Ascending aorta (tissue), 2 donors: Measurements from ENCODE around the gene STON2. TPM values are rescaled to one million over a fixed set of nuclear protein-coding genes. Genes with fewer than 3 reads are reported as not detected.
A peak's percentile ranks its signal among the peaks of the same experiment; 100 is the strongest.

Experiments used
- DNase-seq, 2 donors: peaks; one replicate each; pipeline ENCODE4 v3.0.0-alpha.2; 2019; ENCODE audit warnings: low spot score in 2 of 2
- H3K27ac ChIP-seq, 2 donors: fragments of 200-600 bp; sonication (generic); one replicate each; pipeline ENCODE4 v1.5.1; 2016 to 2017; ENCODE audit warnings: mild to moderate bottlenecking in 1 of 2
- H3K27me3 ChIP-seq: fragments of 200-600 bp; sonication (generic); one replicate; pipeline ENCODE4 v1.5.1; 2017
- H3K36me3 ChIP-seq, 2 donors: fragments of 200-600 bp; sonication (generic); one replicate each; pipeline ENCODE4 v1.5.1; 2016
- H3K4me1 ChIP-seq, 2 donors: fragments of 200-600 bp; sonication (generic); one replicate each; pipeline ENCODE4 v1.5.1; 2016 to 2017; ENCODE audit warnings: mild to moderate bottlenecking in 1 of 2
- H3K4me3 ChIP-seq, 2 donors: fragments of 200-600 bp; sonication (generic); one replicate each; pipeline ENCODE4 v1.5.1; 2016 to 2017; ENCODE audit warnings: mild to moderate bottlenecking in 1 of 2
- H3K9me3 ChIP-seq, 2 donors: fragments of 200-600 bp; sonication (generic); one replicate each; pipeline ENCODE4 v1.5.1; 2016
- intact Hi-C: fragments of 100-400 bp; cut with DNase I; formaldehyde crosslinking; loops from one replicate; pipeline ENCODE4 v1.15.1; 2023
- total RNA-seq: library from RNA; depleted of rRNA; stranded (reverse); fragments of >200 nt; gene quantifications from one replicate; pipeline ENCODE4 v1.1.0, GENCODE V29; 2016
- TF ChIP-seq, protein P1 (sequence below), 3 experiments: fragments of 200-600 bp in 2 of 3; fragments of 450-650 bp in 1 of 3; sonication (generic) in 2 of 3; IDR thresholded peaks; one replicate each; pipeline ENCODE4 v1.5.1; 2016 to 2019; ENCODE audit warnings: antibody characterized with exemption in 3 of 3, mild to moderate bottlenecking in 1 of 3, moderate library complexity in 1 of 3

STON2 gene
- total RNA-seq, 1 donor from 2014 or later = 54.0 TPM

DNA sequence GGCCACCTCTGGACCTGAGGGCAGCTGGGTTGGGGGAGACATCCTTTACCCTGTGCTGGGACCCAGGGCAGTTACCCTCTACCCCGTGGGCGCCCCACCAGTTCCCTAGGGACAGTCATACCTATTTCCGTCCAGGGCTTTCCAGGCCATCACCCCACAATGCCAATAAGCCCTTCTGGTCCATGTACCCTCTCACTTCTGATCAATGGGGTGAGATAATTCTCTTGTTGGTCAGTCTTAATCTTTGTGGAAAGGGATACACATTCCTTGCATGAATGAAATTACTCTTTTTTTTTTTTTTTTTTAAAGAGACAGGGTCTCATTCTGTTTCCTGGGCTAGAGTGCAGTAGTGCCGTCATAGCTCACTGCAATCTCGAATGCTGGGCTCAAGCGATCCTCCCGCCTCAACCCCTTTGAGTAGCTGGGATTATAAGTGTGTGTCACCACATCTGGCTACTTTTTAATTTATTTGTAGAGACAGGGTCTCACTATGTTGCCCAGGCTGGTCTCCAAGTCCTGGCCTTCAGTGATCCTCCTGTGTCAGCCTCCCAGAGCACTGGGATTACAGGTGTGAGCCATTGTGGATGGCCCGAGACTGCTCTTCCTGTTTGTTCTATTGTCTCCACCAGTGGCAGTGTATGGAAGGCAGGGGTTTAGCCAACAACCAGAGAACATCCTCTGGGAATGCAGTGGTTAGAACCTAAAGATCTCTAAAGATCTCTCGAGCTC, 46.3 kb upstream of the STON2 start:
- no peaks in the 10 kb centered on the region for H3K9me3 ChIP-seq
- H3K27ac ChIP-seq = no peak overlapping the region
- intact Hi-C loops = no loop called here
- no peak overlapping the region for H3K4me3 ChIP-seq
- peaks cover 0 to 5% of the 10 kb centered on the region in 2 donors for H3K4me1 ChIP-seq
- H3K27me3 ChIP-seq = no peaks in the 10 kb centered on the region
- no peaks in the 10 kb centered on the region for H3K36me3 ChIP-seq
- TF ChIP-seq, protein P1, sequence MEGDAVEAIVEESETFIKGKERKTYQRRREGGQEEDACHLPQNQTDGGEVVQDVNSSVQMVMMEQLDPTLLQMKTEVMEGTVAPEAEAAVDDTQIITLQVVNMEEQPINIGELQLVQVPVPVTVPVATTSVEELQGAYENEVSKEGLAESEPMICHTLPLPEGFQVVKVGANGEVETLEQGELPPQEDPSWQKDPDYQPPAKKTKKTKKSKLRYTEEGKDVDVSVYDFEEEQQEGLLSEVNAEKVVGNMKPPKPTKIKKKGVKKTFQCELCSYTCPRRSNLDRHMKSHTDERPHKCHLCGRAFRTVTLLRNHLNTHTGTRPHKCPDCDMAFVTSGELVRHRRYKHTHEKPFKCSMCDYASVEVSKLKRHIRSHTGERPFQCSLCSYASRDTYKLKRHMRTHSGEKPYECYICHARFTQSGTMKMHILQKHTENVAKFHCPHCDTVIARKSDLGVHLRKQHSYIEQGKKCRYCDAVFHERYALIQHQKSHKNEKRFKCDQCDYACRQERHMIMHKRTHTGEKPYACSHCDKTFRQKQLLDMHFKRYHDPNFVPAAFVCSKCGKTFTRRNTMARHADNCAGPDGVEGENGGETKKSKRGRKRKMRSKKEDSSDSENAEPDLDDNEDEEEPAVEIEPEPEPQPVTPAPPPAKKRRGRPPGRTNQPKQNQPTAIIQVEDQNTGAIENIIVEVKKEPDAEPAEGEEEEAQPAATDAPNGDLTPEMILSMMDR (IDR thresholded peaks at IDR 0.05) = no peak
- DNase-seq = no peak

DNA sequence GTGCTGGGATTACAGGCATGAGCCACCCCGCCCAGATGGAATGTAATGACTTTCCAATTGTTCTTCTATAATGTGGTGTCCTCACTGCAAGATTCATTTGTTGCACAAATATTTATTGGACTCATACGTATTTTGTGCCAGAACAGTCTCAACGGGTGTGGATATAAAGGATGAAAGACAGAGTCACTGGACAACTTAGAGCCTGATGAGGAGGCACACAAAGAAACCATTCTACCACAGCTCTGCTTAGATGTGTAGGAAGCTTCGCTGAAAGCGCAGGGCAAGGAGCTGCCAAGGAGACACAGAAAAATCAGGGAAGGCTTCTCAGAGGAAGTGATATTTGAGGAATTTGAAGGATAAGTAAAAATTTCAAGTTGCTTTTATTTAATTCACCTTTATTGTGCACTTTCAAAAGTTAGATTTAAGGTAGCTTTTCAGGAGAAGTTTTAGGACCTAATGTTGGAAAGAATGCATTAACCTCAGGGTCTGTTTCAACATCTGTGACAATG, 41.6 kb upstream of the STON2 start:
- peaks cover 0 to 2% of the 10 kb centered on the region in 2 donors for H3K4me1 ChIP-seq
- intact Hi-C loops = no loop called here
- no peak for DNase-seq

DNA sequence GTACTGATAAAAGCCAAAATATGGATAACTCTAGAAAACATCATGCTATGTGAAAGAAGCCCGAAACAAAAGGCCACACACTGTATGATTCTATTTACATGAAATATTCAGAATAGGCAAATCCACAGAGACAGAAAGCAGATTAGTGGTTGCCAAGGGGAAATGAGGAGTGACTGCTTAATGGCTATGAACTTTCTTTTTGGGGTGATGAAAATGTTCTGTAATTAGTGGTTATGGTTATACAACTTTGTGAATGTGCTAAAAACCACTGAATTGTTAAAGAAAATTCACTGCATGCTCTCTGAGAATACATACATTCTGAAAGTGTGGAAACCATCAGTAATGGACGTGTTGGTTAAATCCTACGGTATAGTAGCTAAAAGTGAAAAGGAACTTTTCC, 39.9 kb upstream of the STON2 start:
- no peak for DNase-seq
- H3K4me1 ChIP-seq = peaks cover 0 to 6% of the 10 kb centered on the region in 2 donors
- no peaks in the 10 kb centered on the region for H3K9me3 ChIP-seq
- TF ChIP-seq, protein P1 (IDR thresholded peaks at IDR 0.05) = no peak
- H3K36me3 ChIP-seq = no peaks in the 10 kb centered on the region
- H3K27ac ChIP-seq = no peak overlapping the region
- intact Hi-C loops = no loop called here
- no peak overlapping the region for H3K4me3 ChIP-seq
- H3K27me3 ChIP-seq = no peaks in the 10 kb centered on the region

More for the DNA sequence above, 41.6 kb upstream of the STON2 start:
- H3K27ac ChIP-seq = no peak overlapping the region
- no peaks in the 10 kb centered on the region for H3K27me3 ChIP-seq
- H3K4me3 ChIP-seq = no peak overlapping the region
- no peaks in the 10 kb centered on the region for H3K9me3 ChIP-seq
- H3K36me3 ChIP-seq = no peaks in the 10 kb centered on the region
- TF ChIP-seq, protein P1 (IDR thresholded peaks at IDR 0.05) = no peak

DNA sequence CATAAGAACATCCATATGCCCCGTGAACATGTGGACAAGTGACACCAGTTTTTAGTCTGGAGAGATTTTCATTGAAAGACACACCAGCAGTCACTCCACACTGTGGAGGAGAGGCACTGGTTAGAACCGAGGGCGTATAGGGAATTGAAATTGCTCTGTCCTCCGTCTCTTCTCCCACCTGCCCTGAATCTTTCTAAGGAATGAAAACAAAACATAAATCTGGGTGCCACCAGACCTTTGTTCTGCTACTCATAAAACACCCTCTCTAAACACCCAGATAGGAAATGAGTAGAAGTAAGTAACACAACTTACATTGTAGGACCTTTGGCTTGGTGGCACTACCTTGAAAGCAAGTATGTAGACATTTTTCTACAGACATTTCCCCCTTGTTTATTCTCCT, 37.1 kb upstream of the STON2 start:
- Histone ChIP-seq H3K27ac (no peak overlapping the region), H3K4me3 (no peak overlapping the region)
- intact Hi-C loops = no loop called here

DNA sequence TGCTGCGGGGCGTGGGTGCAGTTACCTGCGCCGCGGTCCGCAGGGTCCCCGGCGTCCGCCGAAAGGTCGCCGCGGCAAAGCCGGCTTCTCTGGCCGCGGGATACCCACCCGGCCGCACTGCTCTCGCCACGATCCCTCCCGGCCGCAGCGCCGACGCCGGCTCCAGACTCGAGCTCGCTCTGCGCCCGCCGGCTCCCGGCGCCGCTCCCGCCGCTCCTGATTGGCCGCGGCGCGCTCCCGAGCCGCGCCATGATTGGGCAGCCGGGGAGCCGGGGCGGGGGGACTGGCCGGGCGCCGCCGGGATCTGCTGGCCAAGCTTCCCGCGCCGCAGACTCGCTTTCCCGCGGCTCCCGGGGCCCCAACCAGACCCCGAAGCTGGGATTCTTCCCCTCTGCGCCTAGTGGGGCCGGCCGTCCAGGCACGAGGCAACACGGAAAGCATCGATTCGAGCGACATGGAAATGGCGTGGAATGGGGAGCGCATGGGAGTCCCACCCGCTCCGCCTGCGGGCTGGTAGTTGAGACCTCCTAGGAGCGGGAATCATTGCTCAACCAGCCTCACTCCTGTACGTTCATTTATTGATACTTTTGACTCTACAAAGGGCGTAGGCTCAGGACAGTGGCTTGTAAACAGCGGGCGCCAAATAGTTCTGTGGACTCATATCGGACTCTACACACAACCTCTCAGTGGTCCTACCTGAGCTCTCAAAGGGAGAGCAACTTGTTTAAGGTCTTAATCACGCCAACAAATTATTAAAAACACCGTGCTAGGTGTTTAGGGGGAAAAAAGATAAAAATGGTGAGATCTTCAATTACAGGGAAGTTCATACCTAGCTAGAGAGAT, 36.4 kb upstream of the STON2 start:
- TF ChIP-seq, protein P1 (IDR thresholded peaks at IDR 0.05) = no peak
- Histone ChIP-seq H3K36me3 (no peaks in the 10 kb centered on the region), H3K4me1 (peaks cover 0 to 6% of the 10 kb centered on the region in 2 donors), H3K9me3 (no peaks in the 10 kb centered on the region), H3K4me3 (peak overlapping the region; percentile 53 to 59), H3K27ac (no peak overlapping the region), H3K27me3 (no peaks in the 10 kb centered on the region)
- intact Hi-C loops = no loop called here
- peak in 1 of 2 donors; percentile 78 for DNase-seq

More for the DNA sequence above, 37.1 kb upstream of the STON2 start:
- H3K4me1 ChIP-seq = peaks cover 0 to 6% of the 10 kb centered on the region in 2 donors
- no peak for DNase-seq
- H3K27me3 ChIP-seq = no peaks in the 10 kb centered on the region
- TF ChIP-seq, protein P1 (IDR thresholded peaks at IDR 0.05) = no peak
- H3K9me3 ChIP-seq = no peaks in the 10 kb centered on the region
- H3K36me3 ChIP-seq = no peaks in the 10 kb centered on the region
